Measurements from ENCODE around the gene YIPF4. TPM values are rescaled to one million over a fixed set of nuclear protein-coding genes. Genes with fewer than 3 reads are reported as not detected.

Gene YIPF4
- total RNA-seq, 1 experiment from 2014 or later, result 23.0 TPM

DNA sequence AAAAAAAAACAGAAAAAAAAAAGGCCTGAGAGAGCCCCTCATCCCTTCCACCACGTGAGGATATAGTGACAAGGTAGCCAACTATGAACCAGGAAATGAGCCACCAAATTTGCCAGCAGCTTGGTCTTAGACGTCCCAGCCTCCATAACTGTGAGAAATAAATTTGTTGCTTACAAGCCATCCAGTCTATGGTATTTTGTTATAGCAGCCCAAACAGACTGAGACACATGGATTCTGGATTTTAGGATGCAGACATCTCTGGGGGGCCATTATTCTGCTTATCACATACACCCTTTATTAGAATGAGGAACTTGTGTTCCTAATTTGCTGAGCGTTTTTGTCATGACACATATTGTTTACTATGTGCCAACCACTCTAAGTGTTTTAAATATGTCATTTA is 5.4 kb upstream of the YIPF4 start:
- ATAC-seq, result no peak

More for the DNA sequence above, 5.4 kb upstream of the YIPF4 start:
- no peak overlapping the region for H3K4me3 Mint-ChIP-seq
- no peak for DNase-seq (ENCODE audit: low spot score)
- no peaks in the 10 kb centered on the region for H3K36me3 Mint-ChIP-seq
- TF ChIP-seq, protein P1, sequence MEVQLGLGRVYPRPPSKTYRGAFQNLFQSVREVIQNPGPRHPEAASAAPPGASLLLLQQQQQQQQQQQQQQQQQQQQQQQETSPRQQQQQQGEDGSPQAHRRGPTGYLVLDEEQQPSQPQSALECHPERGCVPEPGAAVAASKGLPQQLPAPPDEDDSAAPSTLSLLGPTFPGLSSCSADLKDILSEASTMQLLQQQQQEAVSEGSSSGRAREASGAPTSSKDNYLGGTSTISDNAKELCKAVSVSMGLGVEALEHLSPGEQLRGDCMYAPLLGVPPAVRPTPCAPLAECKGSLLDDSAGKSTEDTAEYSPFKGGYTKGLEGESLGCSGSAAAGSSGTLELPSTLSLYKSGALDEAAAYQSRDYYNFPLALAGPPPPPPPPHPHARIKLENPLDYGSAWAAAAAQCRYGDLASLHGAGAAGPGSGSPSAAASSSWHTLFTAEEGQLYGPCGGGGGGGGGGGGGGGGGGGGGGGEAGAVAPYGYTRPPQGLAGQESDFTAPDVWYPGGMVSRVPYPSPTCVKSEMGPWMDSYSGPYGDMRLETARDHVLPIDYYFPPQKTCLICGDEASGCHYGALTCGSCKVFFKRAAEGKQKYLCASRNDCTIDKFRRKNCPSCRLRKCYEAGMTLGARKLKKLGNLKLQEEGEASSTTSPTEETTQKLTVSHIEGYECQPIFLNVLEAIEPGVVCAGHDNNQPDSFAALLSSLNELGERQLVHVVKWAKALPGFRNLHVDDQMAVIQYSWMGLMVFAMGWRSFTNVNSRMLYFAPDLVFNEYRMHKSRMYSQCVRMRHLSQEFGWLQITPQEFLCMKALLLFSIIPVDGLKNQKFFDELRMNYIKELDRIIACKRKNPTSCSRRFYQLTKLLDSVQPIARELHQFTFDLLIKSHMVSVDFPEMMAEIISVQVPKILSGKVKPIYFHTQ (CRISPR knock-in tag; IDR thresholded peaks at IDR 0.05), result no peak
- TF ChIP-seq ATF1 (CRISPR knock-in tag; IDR thresholded peaks at IDR 0.05) (no peak), NR1H2 (CRISPR knock-in tag; IDR thresholded peaks at IDR 0.05) (no peak), SP1 (CRISPR knock-in tag; conservative IDR thresholded peaks at IDR 0.05) (no peak), ELF4 (CRISPR knock-in tag; IDR thresholded peaks at IDR 0.05; ENCODE audit: low read depth) (no peak), NFATC4 (CRISPR knock-in tag; IDR thresholded peaks at IDR 0.05) (no peak), PRRX2 (CRISPR knock-in tag; IDR thresholded peaks at IDR 0.05) (no peak)
- TF ChIP-seq, protein P2, sequence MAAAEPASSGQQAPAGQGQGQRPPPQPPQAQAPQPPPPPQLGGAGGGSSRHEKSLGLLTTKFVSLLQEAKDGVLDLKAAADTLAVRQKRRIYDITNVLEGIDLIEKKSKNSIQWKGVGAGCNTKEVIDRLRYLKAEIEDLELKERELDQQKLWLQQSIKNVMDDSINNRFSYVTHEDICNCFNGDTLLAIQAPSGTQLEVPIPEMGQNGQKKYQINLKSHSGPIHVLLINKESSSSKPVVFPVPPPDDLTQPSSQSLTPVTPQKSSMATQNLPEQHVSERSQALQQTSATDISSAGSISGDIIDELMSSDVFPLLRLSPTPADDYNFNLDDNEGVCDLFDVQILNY (CRISPR knock-in tag; IDR thresholded peaks at IDR 0.05), result no peak
- TF ChIP-seq, protein P3, sequence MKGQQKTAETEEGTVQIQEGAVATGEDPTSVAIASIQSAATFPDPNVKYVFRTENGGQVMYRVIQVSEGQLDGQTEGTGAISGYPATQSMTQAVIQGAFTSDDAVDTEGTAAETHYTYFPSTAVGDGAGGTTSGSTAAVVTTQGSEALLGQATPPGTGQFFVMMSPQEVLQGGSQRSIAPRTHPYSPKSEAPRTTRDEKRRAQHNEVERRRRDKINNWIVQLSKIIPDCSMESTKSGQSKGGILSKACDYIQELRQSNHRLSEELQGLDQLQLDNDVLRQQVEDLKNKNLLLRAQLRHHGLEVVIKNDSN (CRISPR knock-in tag; IDR thresholded peaks at IDR 0.05), result no peak
- TF ChIP-seq, protein P4, sequence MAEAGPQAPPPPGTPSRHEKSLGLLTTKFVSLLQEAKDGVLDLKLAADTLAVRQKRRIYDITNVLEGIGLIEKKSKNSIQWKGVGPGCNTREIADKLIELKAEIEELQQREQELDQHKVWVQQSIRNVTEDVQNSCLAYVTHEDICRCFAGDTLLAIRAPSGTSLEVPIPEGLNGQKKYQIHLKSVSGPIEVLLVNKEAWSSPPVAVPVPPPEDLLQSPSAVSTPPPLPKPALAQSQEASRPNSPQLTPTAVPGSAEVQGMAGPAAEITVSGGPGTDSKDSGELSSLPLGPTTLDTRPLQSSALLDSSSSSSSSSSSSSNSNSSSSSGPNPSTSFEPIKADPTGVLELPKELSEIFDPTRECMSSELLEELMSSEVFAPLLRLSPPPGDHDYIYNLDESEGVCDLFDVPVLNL (CRISPR knock-in tag; IDR thresholded peaks at IDR 0.05; ENCODE audit: borderline replicate concordance, low read depth), result no peak
- TF ChIP-seq, protein P5, sequence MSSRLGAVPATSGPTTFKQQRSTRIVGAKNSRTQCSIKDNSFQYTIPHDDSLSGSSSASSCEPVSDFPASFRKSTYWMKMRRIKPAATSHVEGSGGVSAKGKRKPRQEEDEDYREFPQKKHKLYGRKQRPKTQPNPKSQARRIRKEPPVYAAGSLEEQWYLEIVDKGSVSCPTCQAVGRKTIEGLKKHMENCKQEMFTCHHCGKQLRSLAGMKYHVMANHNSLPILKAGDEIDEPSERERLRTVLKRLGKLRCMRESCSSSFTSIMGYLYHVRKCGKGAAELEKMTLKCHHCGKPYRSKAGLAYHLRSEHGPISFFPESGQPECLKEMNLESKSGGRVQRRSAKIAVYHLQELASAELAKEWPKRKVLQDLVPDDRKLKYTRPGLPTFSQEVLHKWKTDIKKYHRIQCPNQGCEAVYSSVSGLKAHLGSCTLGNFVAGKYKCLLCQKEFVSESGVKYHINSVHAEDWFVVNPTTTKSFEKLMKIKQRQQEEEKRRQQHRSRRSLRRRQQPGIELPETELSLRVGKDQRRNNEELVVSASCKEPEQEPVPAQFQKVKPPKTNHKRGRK (CRISPR knock-in tag; IDR thresholded peaks at IDR 0.05; ENCODE audit: borderline replicate concordance), result no peak
- TF ChIP-seq, protein P6, sequence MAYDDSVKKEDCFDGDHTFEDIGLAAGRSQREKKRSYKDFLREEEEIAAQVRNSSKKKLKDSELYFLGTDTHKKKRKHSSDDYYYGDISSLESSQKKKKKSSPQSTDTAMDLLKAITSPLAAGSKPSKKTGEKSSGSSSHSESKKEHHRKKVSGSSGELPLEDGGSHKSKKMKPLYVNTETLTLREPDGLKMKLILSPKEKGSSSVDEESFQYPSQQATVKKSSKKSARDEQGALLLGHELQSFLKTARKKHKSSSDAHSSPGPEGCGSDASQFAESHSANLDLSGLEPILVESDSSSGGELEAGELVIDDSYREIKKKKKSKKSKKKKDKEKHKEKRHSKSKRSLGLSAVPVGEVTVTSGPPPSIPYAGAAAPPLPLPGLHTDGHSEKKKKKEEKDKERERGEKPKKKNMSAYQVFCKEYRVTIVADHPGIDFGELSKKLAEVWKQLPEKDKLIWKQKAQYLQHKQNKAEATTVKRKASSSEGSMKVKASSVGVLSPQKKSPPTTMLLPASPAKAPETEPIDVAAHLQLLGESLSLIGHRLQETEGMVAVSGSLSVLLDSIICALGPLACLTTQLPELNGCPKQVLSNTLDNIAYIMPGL (CRISPR knock-in tag; IDR thresholded peaks at IDR 0.05), result no peak
- TF ChIP-seq, protein P7, sequence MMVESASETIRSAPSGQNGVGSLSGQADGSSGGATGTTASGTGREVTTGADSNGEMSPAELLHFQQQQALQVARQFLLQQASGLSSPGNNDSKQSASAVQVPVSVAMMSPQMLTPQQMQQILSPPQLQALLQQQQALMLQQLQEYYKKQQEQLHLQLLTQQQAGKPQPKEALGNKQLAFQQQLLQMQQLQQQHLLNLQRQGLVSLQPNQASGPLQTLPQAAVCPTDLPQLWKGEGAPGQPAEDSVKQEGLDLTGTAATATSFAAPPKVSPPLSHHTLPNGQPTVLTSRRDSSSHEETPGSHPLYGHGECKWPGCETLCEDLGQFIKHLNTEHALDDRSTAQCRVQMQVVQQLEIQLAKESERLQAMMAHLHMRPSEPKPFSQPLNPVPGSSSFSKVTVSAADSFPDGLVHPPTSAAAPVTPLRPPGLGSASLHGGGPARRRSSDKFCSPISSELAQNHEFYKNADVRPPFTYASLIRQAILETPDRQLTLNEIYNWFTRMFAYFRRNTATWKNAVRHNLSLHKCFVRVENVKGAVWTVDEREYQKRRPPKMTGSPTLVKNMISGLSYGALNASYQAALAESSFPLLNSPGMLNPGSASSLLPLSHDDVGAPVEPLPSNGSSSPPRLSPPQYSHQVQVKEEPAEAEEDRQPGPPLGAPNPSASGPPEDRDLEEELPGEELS (CRISPR knock-in tag; IDR thresholded peaks at IDR 0.05), result no peak
- TF ChIP-seq, protein P8, sequence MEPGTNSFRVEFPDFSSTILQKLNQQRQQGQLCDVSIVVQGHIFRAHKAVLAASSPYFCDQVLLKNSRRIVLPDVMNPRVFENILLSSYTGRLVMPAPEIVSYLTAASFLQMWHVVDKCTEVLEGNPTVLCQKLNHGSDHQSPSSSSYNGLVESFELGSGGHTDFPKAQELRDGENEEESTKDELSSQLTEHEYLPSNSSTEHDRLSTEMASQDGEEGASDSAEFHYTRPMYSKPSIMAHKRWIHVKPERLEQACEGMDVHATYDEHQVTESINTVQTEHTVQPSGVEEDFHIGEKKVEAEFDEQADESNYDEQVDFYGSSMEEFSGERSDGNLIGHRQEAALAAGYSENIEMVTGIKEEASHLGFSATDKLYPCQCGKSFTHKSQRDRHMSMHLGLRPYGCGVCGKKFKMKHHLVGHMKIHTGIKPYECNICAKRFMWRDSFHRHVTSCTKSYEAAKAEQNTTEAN (CRISPR knock-in tag; IDR thresholded peaks at IDR 0.05), result no peak
- H3K27ac Mint-ChIP-seq, result no peak overlapping the region
- peaks cover 29% of the 10 kb centered on the region for H3K27me3 Mint-ChIP-seq (ENCODE audit: low read depth)
- ChIA-PET CTCF (interaction anchor here (1.0 kb wide), 1 partner anchor 17 kb away, joined by 3 read pairs; no protein-coding TSS in a partner anchor), POLR2A (interaction anchor here (0.5 to 0.6 kb wide), 2 partner anchors 109 to 261 kb away, joined by 3 read pairs; no protein-coding TSS in a partner anchor)
- H3K4me1 Mint-ChIP-seq, result peaks cover under 1% of the 10 kb centered on the region
- H3K9me3 Mint-ChIP-seq, result no peaks in the 10 kb centered on the region
